Psoas muscle (tissue), 8 donors: Measurements from ENCODE around the gene NAT16. TPM values are rescaled to one million over a fixed set of nuclear protein-coding genes. Genes with fewer than 3 reads are reported as not detected.

Experiments
- ATAC-seq, 4 donors: fragments of 200-7000 bp; cut with Tn5 transposase; one replicate each; pipeline ENCODE4 v1.9.1; 2020; ENCODE audit warnings: moderate library complexity in 3 of 4, mild to moderate bottlenecking in 2 of 4
- DNase-seq, 2 donors: peaks; one replicate each; pipeline ENCODE4 v3.0.0-alpha.2; 2020
- H3K27ac ChIP-seq: fragments of 200-600 bp; one replicate; pipeline ENCODE4 v1.8.0; 2022
- H3K27me3 ChIP-seq, 3 donors: fragments of 200-600 bp in 1 of 3; one replicate each; pipeline versions ENCODE4 v1.6.1 to v1.8.0; 2013 to 2022; ENCODE audit warnings: low read length in 2 of 3, mild to moderate bottlenecking in 2 of 3, moderate library complexity in 1 of 3; ENCODE audit not compliant: insufficient read depth in 3 of 3
- H3K36me3 ChIP-seq, 2 donors: fragments of 200-600 bp in 1 of 2; one replicate each; pipeline versions ENCODE4 v1.6.1 to v1.8.0; 2013 to 2022; ENCODE audit warnings: low read depth in 1 of 2, mild to moderate bottlenecking in 1 of 2, moderate library complexity in 1 of 2; ENCODE audit not compliant: insufficient read depth in 1 of 2
- H3K4me1 ChIP-seq: fragments of 200-600 bp; one replicate; pipeline ENCODE4 v1.8.0; 2022
- H3K4me3 ChIP-seq: fragments of 200-600 bp; one replicate; pipeline ENCODE4 v1.8.0; 2022; ENCODE audit warnings: mild to moderate bottlenecking
- H3K9me3 ChIP-seq: fragments of 200-600 bp; one replicate; pipeline ENCODE4 v1.8.0; 2022
- CTCF ChIP-seq: fragments of 200-600 bp; IDR thresholded peaks from one replicate; pipeline ENCODE4 v1.8.0; 2022; ENCODE audit warnings: antibody characterized with exemption
- WGBS, 3 donors: extraction: QIAGEN DNeasy Blood & Tissue Kit; methylation state at CpG; one replicate each; pipeline versions ENCODE4 v1.1.6 to v1.1.7; 2013; 5-methylcytosine and 5-hydroxymethylcytosine counted together
- intact Hi-C, 2 donors: fragments of 100-400 bp; cut with DNase I; formaldehyde crosslinking; loops; one replicate each; pipeline versions ENCODE4 v1.11.0 to v1.14.2; 2022
- polyA plus RNA-seq, 3 donors: library from polyadenylated mRNA; stranded (reverse); fragments of 200-250 nt; gene quantifications; one replicate each; pipeline ENCODE4 v1.2.3, GENCODE V29; 2013
- total RNA-seq, 4 donors: library from RNA; stranded (reverse); fragmentation: NEBNext Ultra II Directional in 2 of 4; extraction: Animal tissue kit (Norgen Biotek cat#: 25700) in 2 of 4; gene quantifications; one replicate each; pipeline versions ENCODE4 v1.2.1 to v1.2.4, GENCODE V29; 2021 to 2023
- donor health status: healthy with polysubstance abuse.
- donor health status: DM: no; HTN: no; CAD: no; lungs with moderate emphysema.
- donor health status: Bipolar disorder and iron deficiency.
- donor health status: healthy.
- donor health status: DM: yes; HTN: yes; CAD: no.
- donor health status: DM: no; HTN: no; CAD: no.
- donor health status: DM: no; HTN: no; CAD: no.
- donor health status: DM: yes; HTN: yes; CAD: no.

The NAT16 gene
- total and polyA plus RNA-seq, 7 donors, result 0.01 TPM; not detected in 6

GRCh38 chr7:101210143-101210542, 30.1 kb upstream of the NAT16 start:
- no peak for ATAC-seq
- WGBS, 3 donors, result 93 to 95% (median 93%) methylated on average over 18 to 19 of the region's 19 CpGs
- intact Hi-C loops, result no loop called here

GRCh38 chr7:101208794-101209193, 28.7 kb upstream of the NAT16 start:
- H3K9me3 ChIP-seq, result no peaks in the 10 kb centered on the region
- intact Hi-C loops, result no loop called here
- no peaks in the 10 kb centered on the region for H3K4me1 ChIP-seq
- no peak for DNase-seq
- no peaks in the 10 kb centered on the region for H3K27me3 ChIP-seq
- no peak for TF ChIP-seq CTCF
- WGBS, 3 donors, result 88 to 93% (median 89%) methylated on average over 14 of the region's 14 CpGs
- no peak overlapping the region for H3K4me3 ChIP-seq
- H3K36me3 ChIP-seq, result peaks cover 7 to 69% of the 10 kb centered on the region in 2 donors
- no peak overlapping the region for H3K27ac ChIP-seq
- ATAC-seq, result no peak

More at GRCh38 chr7:101210143-101210542, 30.1 kb upstream of the NAT16 start:
- TF ChIP-seq CTCF, result no peak
- no peak for DNase-seq
- no peak overlapping the region for H3K4me3 ChIP-seq
- H3K4me1 ChIP-seq, result no peaks in the 10 kb centered on the region
- H3K36me3 ChIP-seq, result peaks cover 7 to 82% of the 10 kb centered on the region in 2 donors
- no peaks in the 10 kb centered on the region for H3K27me3 ChIP-seq
- H3K9me3 ChIP-seq, result no peaks in the 10 kb centered on the region
- no peak overlapping the region for H3K27ac ChIP-seq

- Histone ChIP-seq H3K27ac (no peak overlapping the region), H3K36me3 (peaks cover 7 to 56% of the 10 kb centered on the region in 2 donors), H3K4me3 (no peak overlapping the region), H3K9me3 (no peaks in the 10 kb centered on the region), H3K27me3 (peaks cover 0 to 10% (median 6%) of the 10 kb centered on the region in 3 donors), H3K4me1 (no peaks in the 10 kb centered on the region)
- DNase-seq, result no peak
- no peak for TF ChIP-seq CTCF
- WGBS, 3 donors, result 87 to 92% (median 88%) methylated on average over 17 of the region's 17 CpGs
- intact Hi-C loops, result no loop called here
- no peak for ATAC-seq
These were observed 27.4 kb upstream of the NAT16 start for GRCh38 chr7:101207459-101207858.

GRCh38 chr7:101206665-101207042, 26.6 kb upstream of the NAT16 start:
- ATAC-seq, result no peak
- no peaks in the 10 kb centered on the region for H3K9me3 ChIP-seq
- peaks cover 0 to 18% (median 12%) of the 10 kb centered on the region in 3 donors for H3K27me3 ChIP-seq
- peaks cover 7 to 49% of the 10 kb centered on the region in 2 donors for H3K36me3 ChIP-seq
- peaks cover 5% of the 10 kb centered on the region for H3K4me1 ChIP-seq
- intact Hi-C loops, result no loop called here
- no peak for DNase-seq
- 87 to 90% (median 88%) methylated on average over 16 to 19 of the region's 19 CpGs for WGBS, 3 donors
- TF ChIP-seq CTCF, result no peak
- no peak overlapping the region for H3K4me3 ChIP-seq
- H3K27ac ChIP-seq, result no peak overlapping the region
